ENCODE data around the gene MYOM1. TPM values are rescaled to one million over a fixed set of nuclear protein-coding genes. Genes with fewer than 3 reads are reported as not detected.

MYOM1 gene
- total RNA-seq, 2 experiments from 2014 or later: 1.0 to 1.3 TPM

DNA sequence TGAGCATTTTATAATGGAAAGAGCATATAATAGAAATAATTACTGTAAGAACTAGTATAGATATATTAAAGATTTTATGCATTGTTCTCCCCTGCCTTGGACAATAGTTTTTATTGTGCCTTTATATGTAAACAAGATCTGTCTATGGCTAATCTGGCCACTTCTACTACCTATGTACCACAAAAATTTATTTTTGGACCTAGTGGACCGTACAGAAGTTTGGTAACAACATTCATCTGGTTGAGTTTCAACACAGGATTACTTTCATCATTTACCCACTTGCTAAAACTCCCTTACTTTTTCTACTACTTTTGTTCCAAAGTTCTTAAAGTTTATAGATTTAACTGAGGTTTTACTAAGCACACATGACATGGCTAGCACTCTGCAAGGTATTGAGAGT is 13.2 kb upstream of the MYOM1 start:
- Mint-ChIP-seq H3K27me3 (no peaks in the 10 kb centered on the region), H3K36me3 (ENCODE audit: low read depth) (peaks cover 2% of the 10 kb centered on the region), H3K4me1 (ENCODE audit: low read depth) (peaks cover 2% of the 10 kb centered on the region), H3K27ac (no peak overlapping the region), H3K4me3 (no peak overlapping the region), H3K9me3 (no peaks in the 10 kb centered on the region)
- intact Hi-C loops (cut with micrococcal nuclease): no loop called here
- ATAC-seq: no peak
- TF ChIP-seq, protein P1, sequence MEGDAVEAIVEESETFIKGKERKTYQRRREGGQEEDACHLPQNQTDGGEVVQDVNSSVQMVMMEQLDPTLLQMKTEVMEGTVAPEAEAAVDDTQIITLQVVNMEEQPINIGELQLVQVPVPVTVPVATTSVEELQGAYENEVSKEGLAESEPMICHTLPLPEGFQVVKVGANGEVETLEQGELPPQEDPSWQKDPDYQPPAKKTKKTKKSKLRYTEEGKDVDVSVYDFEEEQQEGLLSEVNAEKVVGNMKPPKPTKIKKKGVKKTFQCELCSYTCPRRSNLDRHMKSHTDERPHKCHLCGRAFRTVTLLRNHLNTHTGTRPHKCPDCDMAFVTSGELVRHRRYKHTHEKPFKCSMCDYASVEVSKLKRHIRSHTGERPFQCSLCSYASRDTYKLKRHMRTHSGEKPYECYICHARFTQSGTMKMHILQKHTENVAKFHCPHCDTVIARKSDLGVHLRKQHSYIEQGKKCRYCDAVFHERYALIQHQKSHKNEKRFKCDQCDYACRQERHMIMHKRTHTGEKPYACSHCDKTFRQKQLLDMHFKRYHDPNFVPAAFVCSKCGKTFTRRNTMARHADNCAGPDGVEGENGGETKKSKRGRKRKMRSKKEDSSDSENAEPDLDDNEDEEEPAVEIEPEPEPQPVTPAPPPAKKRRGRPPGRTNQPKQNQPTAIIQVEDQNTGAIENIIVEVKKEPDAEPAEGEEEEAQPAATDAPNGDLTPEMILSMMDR (IDR thresholded peaks at IDR 0.05): no peak
- POLR2A ChIA-PET: no interaction called here
- CTCF ChIA-PET: no interaction called here
- no peak for DNase-seq

DNA sequence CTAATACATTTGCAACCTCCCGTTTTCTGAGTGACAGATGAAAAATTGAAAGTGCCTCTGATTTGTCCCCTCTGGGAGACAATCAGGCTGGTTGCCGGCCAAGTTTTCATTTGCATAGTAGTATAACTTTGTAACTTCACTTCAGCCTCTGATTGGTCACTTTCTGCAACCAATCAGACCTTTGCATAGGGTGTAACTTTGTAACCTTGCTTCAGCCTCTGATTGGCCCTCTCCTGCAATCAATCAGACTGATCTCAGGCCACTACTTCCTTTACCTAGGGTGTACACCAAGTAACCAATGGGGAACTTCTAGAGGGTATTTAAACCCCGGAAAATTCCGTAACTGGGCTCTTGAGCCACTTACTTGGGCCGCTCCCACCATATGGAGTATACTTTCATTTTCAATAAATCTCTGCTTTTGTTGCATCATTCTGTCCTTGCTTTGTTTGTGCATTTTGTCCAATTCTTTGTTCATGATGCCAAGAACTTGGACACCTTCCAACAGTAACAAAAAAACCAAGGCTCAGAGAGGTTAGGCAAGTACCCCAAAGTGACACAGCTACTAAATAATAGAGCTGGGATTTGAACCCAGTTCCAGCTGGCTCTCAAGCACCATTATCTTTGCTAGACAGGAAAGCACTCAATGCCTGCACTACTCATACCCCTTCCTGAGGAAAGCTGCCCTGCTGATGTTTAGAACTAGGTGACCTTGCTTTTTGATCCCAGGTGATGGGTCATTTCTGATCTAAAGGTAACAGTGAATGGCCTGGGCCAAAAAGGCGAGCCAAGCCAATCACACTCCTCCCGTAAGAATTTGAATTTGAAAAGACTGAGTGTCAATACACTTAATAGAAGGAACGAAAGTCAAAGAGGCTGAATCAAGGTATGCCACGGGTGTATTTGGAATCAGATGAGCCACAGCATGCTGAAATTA is 10.9 kb upstream of the MYOM1 start:
- intact Hi-C loops (cut with micrococcal nuclease): no loop called here
- ChIA-PET CTCF (interaction anchor here (1.7 kb wide), 1 partner anchor 16 kb away, joined by 5 read pairs; no protein-coding TSS in a partner anchor), POLR2A (no interaction called here)
- peak; percentile 6 for DNase-seq
- peak; percentile 51 for ATAC-seq
- Mint-ChIP-seq H3K4me1 (ENCODE audit: low read depth) (peaks cover 2% of the 10 kb centered on the region), H3K4me3 (no peak overlapping the region), H3K9me3 (no peaks in the 10 kb centered on the region), H3K27me3 (no peaks in the 10 kb centered on the region), H3K36me3 (ENCODE audit: low read depth) (peaks cover 2% of the 10 kb centered on the region), H3K27ac (no peak overlapping the region)
- TF ChIP-seq, protein P1 (IDR thresholded peaks at IDR 0.05): no peak

- ATAC-seq: no peak
- no peaks in the 10 kb centered on the region for H3K36me3 Mint-ChIP-seq (ENCODE audit: low read depth)
These were observed 6.3 kb upstream of the MYOM1 start for GRCh38 chr18:3226048-3226447.

DNA sequence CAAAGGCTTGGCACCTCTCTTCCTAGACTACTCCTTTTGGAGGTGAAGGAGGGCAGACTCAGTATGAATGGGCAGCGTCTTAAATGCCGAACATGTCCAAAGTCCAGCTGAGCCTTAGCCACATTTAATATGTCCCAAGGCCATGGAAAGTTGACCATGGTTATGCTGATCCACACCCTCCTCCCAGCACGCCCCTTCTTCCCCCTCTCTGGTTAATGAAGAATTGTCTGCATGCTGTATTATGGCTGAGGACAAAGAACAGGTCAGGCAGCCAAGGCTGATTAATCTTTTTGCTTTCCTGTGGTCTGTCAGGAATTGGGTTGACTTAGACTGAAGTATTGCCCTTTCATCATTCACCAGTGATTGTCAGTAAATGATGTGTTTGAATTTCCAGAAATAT is 5.8 kb upstream of the MYOM1 start:
- Mint-ChIP-seq H3K27ac (no peak overlapping the region), H3K4me3 (no peak overlapping the region), H3K27me3 (no peaks in the 10 kb centered on the region), H3K9me3 (no peaks in the 10 kb centered on the region), H3K36me3 (ENCODE audit: low read depth) (no peaks in the 10 kb centered on the region), H3K4me1 (ENCODE audit: low read depth) (peaks cover under 1% of the 10 kb centered on the region)
- TF ChIP-seq, protein P1 (IDR thresholded peaks at IDR 0.05): no peak
- DNase-seq (no peak), ATAC-seq (no peak)
- intact Hi-C loops (cut with micrococcal nuclease): no loop called here
- ChIA-PET CTCF (interaction anchor here (1.3 kb wide), 1 partner anchor 74 kb away, joined by 4 read pairs; no protein-coding TSS in a partner anchor), POLR2A (no interaction called here)

More at GRCh38 chr18:3226048-3226447, 6.3 kb upstream of the MYOM1 start:
- no peak for DNase-seq
- TF ChIP-seq, protein P1 (IDR thresholded peaks at IDR 0.05): no peak
- intact Hi-C loops (cut with micrococcal nuclease): no loop called here
- POLR2A ChIA-PET: no interaction called here
- no peaks in the 10 kb centered on the region for H3K27me3 Mint-ChIP-seq
- no peaks in the 10 kb centered on the region for H3K9me3 Mint-ChIP-seq
- no peak overlapping the region for H3K27ac Mint-ChIP-seq
- CTCF ChIA-PET: interaction anchor here (1.3 kb wide), 1 partner anchor 74 kb away, joined by 4 read pairs; no protein-coding TSS in a partner anchor
- no peak overlapping the region for H3K4me3 Mint-ChIP-seq
- H3K4me1 Mint-ChIP-seq (ENCODE audit: low read depth): peaks cover 2% of the 10 kb centered on the region

DNA sequence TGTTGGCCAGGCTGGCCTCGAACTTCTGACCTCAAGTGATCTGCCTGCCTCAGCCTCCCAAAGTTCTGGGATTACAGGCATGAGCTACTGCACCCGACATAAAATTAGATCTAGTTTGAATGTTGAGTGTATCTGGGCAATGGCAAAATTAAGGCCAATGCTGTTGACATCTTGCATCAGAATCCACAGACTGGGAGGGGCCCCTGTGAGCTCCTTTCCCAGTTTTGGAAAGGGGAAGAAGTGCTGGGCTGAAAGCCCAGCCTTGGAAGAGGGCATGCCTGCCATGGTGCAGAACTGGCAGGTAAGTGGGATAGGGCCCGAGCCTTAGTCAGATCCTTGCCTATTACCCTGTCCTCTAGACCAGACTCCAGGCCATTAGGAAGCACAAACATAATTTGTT is 4.5 kb upstream of the MYOM1 start:
- no peaks in the 10 kb centered on the region for H3K27me3 Mint-ChIP-seq

More for the DNA sequence above, 4.5 kb upstream of the MYOM1 start:
- DNase-seq (no peak), ATAC-seq (no peak)
- Mint-ChIP-seq H3K36me3 (ENCODE audit: low read depth) (no peaks in the 10 kb centered on the region), H3K9me3 (no peaks in the 10 kb centered on the region), H3K4me1 (ENCODE audit: low read depth) (no peaks in the 10 kb centered on the region), H3K4me3 (no peak overlapping the region), H3K27ac (no peak overlapping the region)
- TF ChIP-seq, protein P1 (IDR thresholded peaks at IDR 0.05): no peak
- ChIA-PET POLR2A (no interaction called here), CTCF (interaction anchor here (1.1 to 1.4 kb wide), 2 partner anchors 9 to 22 kb away, joined by 3 to 4 read pairs; no protein-coding TSS in a partner anchor)
- intact Hi-C loops (cut with micrococcal nuclease): no loop called here
